Right atrium auricular region (tissue), 2 donors: ENCODE results near the gene KISS1R. TPM values are rescaled to one million over a fixed set of nuclear protein-coding genes. Genes with fewer than 3 reads are reported as not detected.
A peak's percentile ranks its signal among the peaks of the same experiment; 100 is the strongest.

Source experiments
- DNase-seq: peaks from one replicate; pipeline ENCODE4 v3.0.0-alpha.2; 2019; ENCODE audit warnings: low spot score
- H3K27ac ChIP-seq, 2 donors: fragments of 200-600 bp; sonication (generic); 1 replicate in 1 of 2; 2 replicates in 1 of 2; pipeline ENCODE4 v1.5.1; 2016 to 2019
- H3K27me3 ChIP-seq, 2 donors: fragments of 200-600 bp; sonication (generic); one replicate each; pipeline versions ENCODE4 v1.5.1 to v1.6.0; 2017 to 2019
- H3K36me3 ChIP-seq: fragments of 200-600 bp; sonication (generic); one replicate; pipeline ENCODE4 v1.5.1; 2016
- H3K4me1 ChIP-seq, 2 donors: fragments of 200-600 bp; sonication (generic); one replicate each; pipeline versions ENCODE4 v1.5.1 to v1.6.0; 2017 to 2019
- H3K4me3 ChIP-seq, 2 donors: fragments of 200-600 bp; sonication (generic); 1 replicate in 1 of 2; 2 replicates in 1 of 2; pipeline ENCODE4 v1.5.1; 2017 to 2019; ENCODE audit warnings: mild to moderate bottlenecking in 1 of 2, moderate library complexity in 1 of 2
- H3K9me3 ChIP-seq, 2 donors: fragments of 200-600 bp; sonication (generic); one replicate each; pipeline ENCODE4 v1.5.1; 2019
- total RNA-seq, 2 donors: library from RNA; depleted of rRNA; stranded (reverse); fragments of >200 nt; gene quantifications; one replicate each; pipeline ENCODE4 v1.1.0, GENCODE V29; 2016
- TF ChIP-seq, protein P1 (sequence below), 2 donors: fragments of 200-600 bp; sonication (generic); IDR thresholded peaks; one replicate each; pipeline ENCODE4 v1.5.1; 2019; ENCODE audit warnings: antibody characterized with exemption in 2 of 2

Gene KISS1R
- total RNA-seq, 2 donors from 2014 or later, result not detected

DNA sequence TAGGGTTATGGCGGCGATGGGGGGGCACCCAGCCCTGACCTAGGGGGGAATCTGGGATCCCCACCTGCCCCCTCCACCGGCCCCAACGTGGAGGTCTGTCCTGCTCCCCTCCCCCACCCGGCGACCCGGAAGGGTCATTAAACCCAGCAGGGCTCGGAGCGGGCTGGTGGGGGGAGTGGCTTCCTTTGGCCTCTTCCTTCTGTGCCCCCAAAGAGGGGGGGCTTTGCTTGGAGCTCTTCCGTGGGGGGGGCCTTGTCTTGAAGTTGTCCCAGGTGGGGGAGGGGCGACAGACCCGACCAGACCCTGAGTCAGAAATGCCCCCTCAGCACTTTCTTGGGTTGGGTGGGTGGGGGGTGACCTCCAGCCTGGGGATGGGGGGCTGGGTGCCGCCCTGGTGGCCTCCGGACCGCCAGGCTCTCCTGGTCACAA is 10.2 kb downstream of the KISS1R start:
- no peaks in the 10 kb centered on the region for H3K9me3 ChIP-seq
- no peaks in the 10 kb centered on the region for H3K27me3 ChIP-seq
- peak overlapping the region; percentile 76 to 94 for H3K4me3 ChIP-seq
- TF ChIP-seq, protein P1, sequence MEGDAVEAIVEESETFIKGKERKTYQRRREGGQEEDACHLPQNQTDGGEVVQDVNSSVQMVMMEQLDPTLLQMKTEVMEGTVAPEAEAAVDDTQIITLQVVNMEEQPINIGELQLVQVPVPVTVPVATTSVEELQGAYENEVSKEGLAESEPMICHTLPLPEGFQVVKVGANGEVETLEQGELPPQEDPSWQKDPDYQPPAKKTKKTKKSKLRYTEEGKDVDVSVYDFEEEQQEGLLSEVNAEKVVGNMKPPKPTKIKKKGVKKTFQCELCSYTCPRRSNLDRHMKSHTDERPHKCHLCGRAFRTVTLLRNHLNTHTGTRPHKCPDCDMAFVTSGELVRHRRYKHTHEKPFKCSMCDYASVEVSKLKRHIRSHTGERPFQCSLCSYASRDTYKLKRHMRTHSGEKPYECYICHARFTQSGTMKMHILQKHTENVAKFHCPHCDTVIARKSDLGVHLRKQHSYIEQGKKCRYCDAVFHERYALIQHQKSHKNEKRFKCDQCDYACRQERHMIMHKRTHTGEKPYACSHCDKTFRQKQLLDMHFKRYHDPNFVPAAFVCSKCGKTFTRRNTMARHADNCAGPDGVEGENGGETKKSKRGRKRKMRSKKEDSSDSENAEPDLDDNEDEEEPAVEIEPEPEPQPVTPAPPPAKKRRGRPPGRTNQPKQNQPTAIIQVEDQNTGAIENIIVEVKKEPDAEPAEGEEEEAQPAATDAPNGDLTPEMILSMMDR (IDR thresholded peaks at IDR 0.05), result no peak
- H3K36me3 ChIP-seq, result no peaks in the 10 kb centered on the region
- no peak for DNase-seq
- H3K27ac ChIP-seq, result peak overlapping the region; percentile 80 to 89
- H3K4me1 ChIP-seq, result peaks cover 0 to 35% of the 10 kb centered on the region in 2 donors

DNA sequence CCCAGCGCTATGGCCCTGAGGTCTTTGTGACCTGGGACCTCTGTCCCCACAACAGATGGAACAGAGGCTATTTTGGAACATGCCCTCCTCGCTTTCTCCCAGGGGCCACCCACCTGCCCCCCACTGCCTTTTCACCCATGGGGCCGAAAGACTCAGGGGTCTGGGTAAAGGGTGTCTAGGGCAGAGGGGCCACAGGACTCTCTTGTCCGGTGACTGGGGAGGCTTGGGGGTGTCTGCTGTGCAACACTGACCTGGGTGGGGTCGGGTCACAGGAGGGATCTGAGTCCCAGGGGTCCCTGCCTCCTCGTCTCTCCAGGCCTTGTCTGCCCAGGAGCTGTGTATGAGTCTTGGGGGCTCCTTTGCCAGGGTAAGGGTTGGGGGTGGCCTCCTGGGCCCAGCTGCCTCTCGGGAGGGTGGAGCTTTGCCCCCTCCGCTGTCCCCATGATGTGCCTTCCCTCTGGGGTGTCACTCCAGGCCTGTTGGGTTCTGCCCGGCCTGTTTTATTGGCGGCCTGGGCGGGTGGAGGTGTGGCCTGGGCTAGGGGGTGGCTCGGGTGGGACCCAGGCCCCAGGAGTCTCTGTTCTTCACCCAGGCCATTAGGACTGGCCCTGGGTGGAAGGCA is 10.8 kb downstream of the KISS1R start:
- no peak for DNase-seq
- Histone ChIP-seq H3K4me3 (peak overlapping the region in 1 of 2 donors; percentile 94), H3K27ac (peak overlapping the region; percentile 80 to 89), H3K4me1 (peaks cover 0 to 41% of the 10 kb centered on the region in 2 donors), H3K36me3 (no peaks in the 10 kb centered on the region), H3K27me3 (no peaks in the 10 kb centered on the region), H3K9me3 (no peaks in the 10 kb centered on the region)
- TF ChIP-seq, protein P1 (IDR thresholded peaks at IDR 0.05), result no peak

DNA sequence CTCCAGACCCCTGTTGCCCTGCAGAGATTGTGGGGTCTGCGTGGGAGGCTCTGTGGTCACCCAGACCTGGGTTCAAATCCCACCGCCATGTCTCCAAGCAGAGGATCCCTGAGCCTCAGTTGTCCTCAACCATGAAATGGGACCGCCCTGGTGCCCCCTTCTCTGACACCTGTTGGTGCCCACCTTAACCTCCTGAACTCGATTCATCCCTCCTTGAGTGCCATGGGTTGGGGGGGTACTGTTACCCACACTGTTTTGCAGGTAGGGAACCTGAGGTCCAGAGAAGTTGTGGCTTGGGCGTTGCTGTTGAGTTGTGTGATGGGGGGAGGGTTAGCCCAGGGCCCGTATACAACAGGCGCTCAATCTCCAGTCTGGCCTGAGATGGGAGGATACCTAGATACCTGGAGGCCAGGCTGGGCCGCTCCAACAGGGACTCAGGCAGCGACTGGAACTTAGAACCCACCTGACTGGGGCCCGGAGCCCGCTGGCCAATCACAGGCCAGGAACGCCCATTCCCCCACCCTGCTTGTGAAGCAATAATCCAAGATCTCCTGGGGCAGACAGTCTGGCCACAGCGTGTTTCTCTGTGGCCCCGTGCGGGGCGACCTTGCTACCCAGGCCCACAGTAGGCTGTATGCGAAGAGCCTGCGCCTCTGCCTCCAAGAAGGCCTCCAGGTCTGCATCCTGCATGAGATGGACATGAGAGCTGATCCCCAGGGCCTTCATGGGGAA is 11.5 kb downstream of the KISS1R start:
- Histone ChIP-seq H3K36me3 (no peaks in the 10 kb centered on the region), H3K4me3 (no peak overlapping the region), H3K4me1 (peaks cover 0 to 45% of the 10 kb centered on the region in 2 donors), H3K9me3 (no peaks in the 10 kb centered on the region), H3K27ac (no peak overlapping the region), H3K27me3 (no peaks in the 10 kb centered on the region)
- DNase-seq, result no peak
- TF ChIP-seq, protein P1 (IDR thresholded peaks at IDR 0.05), result no peak

DNA sequence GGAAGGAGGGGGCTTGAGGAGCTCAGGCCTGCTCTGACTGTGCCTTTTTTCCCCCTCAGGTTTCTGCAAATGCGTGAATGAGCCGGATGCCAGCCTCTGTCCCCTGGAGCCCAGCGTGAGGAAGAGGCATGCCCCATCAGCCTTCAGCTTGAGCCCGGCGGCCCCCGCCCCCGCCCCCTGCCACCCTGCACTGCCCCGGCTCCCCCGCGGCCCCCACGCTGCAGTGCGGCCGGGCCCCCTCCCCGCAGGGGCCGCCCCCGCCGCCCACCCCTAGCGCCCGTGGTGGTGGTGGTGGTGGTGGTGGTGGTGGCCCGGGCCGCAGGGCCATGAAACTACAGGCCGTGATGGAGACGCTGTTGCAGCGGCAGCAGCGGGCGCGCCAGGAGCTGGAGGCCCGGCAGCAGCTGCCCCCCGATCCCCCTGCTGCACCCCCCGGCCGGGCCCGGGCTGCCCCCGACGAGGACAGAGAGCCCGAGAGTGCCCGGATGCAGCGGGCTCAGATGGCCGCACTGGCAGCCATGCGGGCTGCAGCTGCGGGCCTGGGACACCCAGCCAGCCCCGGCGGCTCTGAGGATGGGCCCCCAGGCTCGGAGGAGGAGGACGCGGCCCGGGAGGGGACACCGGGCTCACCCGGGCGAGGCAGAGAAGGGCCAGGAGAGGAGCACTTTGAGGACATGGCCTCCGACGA is 12.2 kb downstream of the KISS1R start:
- TF ChIP-seq, protein P1 (IDR thresholded peaks at IDR 0.05), result no peak
- DNase-seq, result no peak
- no peak overlapping the region for H3K27ac ChIP-seq

DNA sequence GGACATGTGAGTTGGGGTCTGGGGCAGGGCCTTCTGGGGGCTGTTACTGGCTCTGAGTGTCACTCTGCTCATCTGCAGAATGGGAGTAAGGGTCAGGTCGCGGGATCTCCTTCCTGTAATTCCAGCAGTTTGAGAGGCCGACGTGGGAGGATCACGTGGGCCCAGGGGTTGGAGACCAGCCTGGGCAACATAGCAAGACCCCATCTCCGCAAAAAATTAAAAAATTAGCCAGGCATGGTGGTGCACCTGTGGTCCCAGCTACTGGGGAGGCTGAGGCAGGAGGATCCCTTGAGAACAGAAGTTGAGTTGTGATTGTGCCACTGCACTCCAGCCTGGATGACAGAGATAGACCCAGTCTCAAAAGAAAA is 12.7 kb downstream of the KISS1R start:
- no peaks in the 10 kb centered on the region for H3K36me3 ChIP-seq
- no peaks in the 10 kb centered on the region for H3K27me3 ChIP-seq
- peaks cover 0 to 50% of the 10 kb centered on the region in 2 donors for H3K4me1 ChIP-seq
- DNase-seq, result no peak
- H3K4me3 ChIP-seq, result no peak overlapping the region
- TF ChIP-seq, protein P1 (IDR thresholded peaks at IDR 0.05), result no peak
- H3K9me3 ChIP-seq, result no peaks in the 10 kb centered on the region
- no peak overlapping the region for H3K27ac ChIP-seq

More for the DNA sequence above, 12.2 kb downstream of the KISS1R start:
- Histone ChIP-seq H3K9me3 (no peaks in the 10 kb centered on the region), H3K4me1 (peaks cover 0 to 49% of the 10 kb centered on the region in 2 donors), H3K27me3 (no peaks in the 10 kb centered on the region), H3K36me3 (no peaks in the 10 kb centered on the region), H3K4me3 (no peak overlapping the region)
